NCI-H748 treated with DMSO at 0.1 percent for 48 hours (cell line): ENCODE data around the gene CPE.
"Not testable (repeated sequence)": the region's sequence is repeated elsewhere in the genome, so short reads cannot be mapped to it uniquely, and the experiment has no call there.

Source experiments
- DNase-seq: peaks from one replicate; lab custom pipeline; 2025; lab: John Stamatoyannopoulos, UW

Gene CPE

GRCh38 chr4:165462009-165462408 is 83.2 kb downstream of the CPE start:
- no peak for DNase-seq

- no peak for DNase-seq
Observed at GRCh38 chr4:165464376-165464775, 85.6 kb downstream of the CPE start.

GRCh38 chr4:165464813-165465381 is 86.1 kb downstream of the CPE start:
- peak; percentile 56 for DNase-seq

GRCh38 chr4:165470009-165470408 is 91.2 kb downstream of the CPE start:
- DNase-seq: no peak

- DNase-seq: no peak
Observed at GRCh38 chr4:165472943-165473676, 94.3 kb downstream of the CPE start.

GRCh38 chr4:165474784-165475705 is 96.2 kb downstream of the CPE start:
- no peak for DNase-seq

- DNase-seq: no peak
Observed at GRCh38 chr4:165475706-165476070, 96.9 kb downstream of the CPE start.

- DNase-seq: no peak
Observed at GRCh38 chr4:165476214-165477098, 97.6 kb downstream of the CPE start.

GRCh38 chr4:165477799-165478198 is 99.0 kb downstream of the CPE start:
- DNase-seq: no peak

GRCh38 chr4:165478260-165478659 is 99.5 kb downstream of the CPE start:
- no peak for DNase-seq

GRCh38 chr4:165481053-165481835 is 102.4 kb downstream of the CPE start:
- no peak for DNase-seq

- DNase-seq: no peak
Observed at GRCh38 chr4:165489786-165490185, 111.0 kb downstream of the CPE start.

GRCh38 chr4:165492583-165492982 is 113.8 kb downstream of the CPE start:
- DNase-seq: not testable (repeated sequence)

GRCh38 chr4:165493359-165493758 is 114.6 kb downstream of the CPE start:
- no peak for DNase-seq

GRCh38 chr4:165502916-165503907 is 124.4 kb downstream of the CPE start:
- no peak for DNase-seq

- DNase-seq: no peak
Observed at GRCh38 chr4:165504184-165504583, 125.4 kb downstream of the CPE start.

- DNase-seq: no peak
Observed at GRCh38 chr4:165505958-165506837, 127.4 kb downstream of the CPE start.

- no peak for DNase-seq
Observed at GRCh38 chr4:165506849-165507248, 128.0 kb downstream of the CPE start.

- DNase-seq: no peak
Observed at GRCh38 chr4:165507381-165507780, 128.6 kb downstream of the CPE start.
